Measurements from ENCODE around the gene CENPS.

DNA sequence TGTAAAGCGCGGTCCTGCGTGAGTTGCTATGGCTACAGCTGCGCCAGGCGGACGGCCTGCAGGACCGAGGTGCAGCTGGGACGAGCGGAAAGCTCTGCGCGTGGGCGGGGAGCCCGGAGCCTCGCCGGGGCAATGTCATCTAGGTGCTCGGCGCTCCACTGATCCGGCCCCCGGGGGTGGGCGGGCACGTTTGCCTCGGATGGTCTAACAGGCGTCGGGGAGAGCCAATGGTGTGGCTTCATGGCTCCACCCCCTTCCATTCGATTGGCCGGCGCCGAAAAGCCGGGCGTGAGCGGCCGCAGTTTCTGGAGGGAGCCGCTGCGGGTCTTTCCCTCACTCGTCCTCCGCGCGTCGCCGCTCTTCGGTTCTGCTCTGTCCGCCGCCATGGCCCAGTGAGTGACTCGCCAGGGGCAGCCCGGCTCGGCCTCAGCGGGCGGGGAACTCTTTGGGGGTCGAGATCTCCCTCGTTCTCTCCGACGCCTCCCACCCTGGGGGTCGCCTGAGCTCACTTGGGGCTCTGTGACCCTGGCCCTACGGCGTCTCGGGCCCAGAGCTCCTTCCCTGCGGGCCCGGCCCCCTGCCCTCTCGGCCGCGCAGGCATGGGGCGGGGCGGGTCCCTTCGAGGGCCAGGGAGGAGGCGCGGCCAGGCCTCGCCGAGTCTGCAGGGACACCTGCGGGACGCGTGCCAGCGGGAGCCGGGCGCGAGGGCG, 31.3 kb upstream of the CENPS start, which contains the start of gene PGD:
- TF ChIP-seq, protein P1, sequence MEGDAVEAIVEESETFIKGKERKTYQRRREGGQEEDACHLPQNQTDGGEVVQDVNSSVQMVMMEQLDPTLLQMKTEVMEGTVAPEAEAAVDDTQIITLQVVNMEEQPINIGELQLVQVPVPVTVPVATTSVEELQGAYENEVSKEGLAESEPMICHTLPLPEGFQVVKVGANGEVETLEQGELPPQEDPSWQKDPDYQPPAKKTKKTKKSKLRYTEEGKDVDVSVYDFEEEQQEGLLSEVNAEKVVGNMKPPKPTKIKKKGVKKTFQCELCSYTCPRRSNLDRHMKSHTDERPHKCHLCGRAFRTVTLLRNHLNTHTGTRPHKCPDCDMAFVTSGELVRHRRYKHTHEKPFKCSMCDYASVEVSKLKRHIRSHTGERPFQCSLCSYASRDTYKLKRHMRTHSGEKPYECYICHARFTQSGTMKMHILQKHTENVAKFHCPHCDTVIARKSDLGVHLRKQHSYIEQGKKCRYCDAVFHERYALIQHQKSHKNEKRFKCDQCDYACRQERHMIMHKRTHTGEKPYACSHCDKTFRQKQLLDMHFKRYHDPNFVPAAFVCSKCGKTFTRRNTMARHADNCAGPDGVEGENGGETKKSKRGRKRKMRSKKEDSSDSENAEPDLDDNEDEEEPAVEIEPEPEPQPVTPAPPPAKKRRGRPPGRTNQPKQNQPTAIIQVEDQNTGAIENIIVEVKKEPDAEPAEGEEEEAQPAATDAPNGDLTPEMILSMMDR (IDR thresholded peaks at IDR 0.05): no peak
- no peak for TF ChIP-seq EZH2 (IDR thresholded peaks at IDR 0.05; ENCODE audit: borderline replicate concordance, insufficient read depth, low read depth, low read length, poor library complexity, severe bottlenecking)

All from B cell (primary cell).